Measurements from ENCODE around the gene RNF146.
A peak's percentile ranks its signal among the peaks of the same experiment; 100 is the strongest.

The RNF146 gene

GRCh38 chr6:127332383-127332961 lies 65.8 kb downstream of the RNF146 start:
- peaks cover 6% of the 10 kb centered on the region for H3K36me3 Mint-ChIP-seq (ENCODE audit: insufficient read depth)

More at GRCh38 chr6:127332383-127332961, 65.8 kb downstream of the RNF146 start:
- Mint-ChIP-seq H3K27ac (peak overlapping the region in 1 of 2 donors; percentile 39), H3K4me1 (ENCODE audit: low read depth in 2 of 2) (peaks cover 19 to 31% of the 10 kb centered on the region in 2 donors), H3K27me3 (no peaks in the 10 kb centered on the region), H3K4me3 (no peak overlapping the region), H3K9me3 (no peaks in the 10 kb centered on the region)
- ATAC-seq (replicated peaks) (no peak), DNase-seq (no peak)
